ENCODE measurements around the gene LRRC3B. TPM values are rescaled to one million over a fixed set of nuclear protein-coding genes. Genes with fewer than 3 reads are reported as not detected.

Gene LRRC3B
- total RNA-seq, 4 donors from 2014 or later = not detected

GRCh38 chr3:26636096-26636727 lies 13.6 kb downstream of the LRRC3B start:
- no peak for TF ChIP-seq CTCF (IDR thresholded peaks at IDR 0.05; ENCODE audit: low read depth)

- TF ChIP-seq CTCF (IDR thresholded peaks at IDR 0.05; ENCODE audit: low read depth) = no peak
Measured at GRCh38 chr3:26637698-26638097, 15.1 kb downstream of the LRRC3B start.

GRCh38 chr3:26638113-26638512 lies 15.5 kb downstream of the LRRC3B start:
- no peak for TF ChIP-seq CTCF (IDR thresholded peaks at IDR 0.05; ENCODE audit: low read depth)

- no peak for TF ChIP-seq CTCF (IDR thresholded peaks at IDR 0.05; ENCODE audit: low read depth)
Measured at GRCh38 chr3:26639339-26639738, 16.8 kb downstream of the LRRC3B start.

- TF ChIP-seq CTCF (IDR thresholded peaks at IDR 0.05; ENCODE audit: low read depth) = no peak
Measured at GRCh38 chr3:26647078-26647477, 24.5 kb downstream of the LRRC3B start.

- TF ChIP-seq CTCF (IDR thresholded peaks at IDR 0.05; ENCODE audit: low read depth) = no peak
Measured at GRCh38 chr3:26648461-26648860, 25.9 kb downstream of the LRRC3B start.

GRCh38 chr3:26652164-26652563 lies 29.6 kb downstream of the LRRC3B start:
- TF ChIP-seq CTCF (IDR thresholded peaks at IDR 0.05; ENCODE audit: low read depth) = no peak

Data from subcutaneous adipose tissue (tissue), 4 donors.